ENCODE measurements around the gene SLC4A8.

The SLC4A8 gene

DNA sequence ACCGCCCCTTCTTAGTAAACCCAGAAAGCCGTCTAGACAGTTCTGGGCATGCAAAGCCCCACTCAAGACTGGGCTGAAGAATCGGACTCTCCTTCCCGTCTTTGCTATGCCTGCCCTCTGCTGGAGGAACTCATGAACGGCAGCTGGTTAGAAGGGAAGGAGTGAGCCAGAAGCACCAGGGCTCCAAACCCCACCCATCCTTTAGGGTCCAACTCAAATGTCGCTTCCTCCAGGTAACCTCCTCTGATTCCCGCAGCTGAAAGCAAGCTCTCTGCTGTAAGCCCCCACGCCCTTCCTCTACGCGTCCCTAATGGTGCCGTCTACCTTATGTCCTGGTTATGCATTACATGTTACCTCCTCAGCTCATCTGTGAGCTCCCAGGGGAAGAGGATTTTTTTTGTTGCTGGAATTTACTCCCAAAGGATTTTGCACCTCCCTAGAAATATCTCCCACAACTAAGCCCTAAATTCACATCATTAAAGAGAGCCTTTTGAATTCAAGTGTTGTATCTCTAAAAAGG is 107.4 kb downstream of the SLC4A8 start:
- no peaks in the 10 kb centered on the region for H3K9me3 ChIP-seq (ENCODE audit: severe bottlenecking)
- H3K36me3 ChIP-seq, result no peaks in the 10 kb centered on the region
- no peak overlapping the region for H3K4me3 ChIP-seq (ENCODE audit: low read depth, low read length)
- peak overlapping the region; percentile 31; the same call in 1 of the 2 replicates for H3K27ac ChIP-seq
- no peaks in the 10 kb centered on the region for H3K27me3 ChIP-seq (ENCODE audit: insufficient read depth, low read depth, severe bottlenecking)
- peak; percentile 86 for DNase-seq
- TF ChIP-seq, protein P1, sequence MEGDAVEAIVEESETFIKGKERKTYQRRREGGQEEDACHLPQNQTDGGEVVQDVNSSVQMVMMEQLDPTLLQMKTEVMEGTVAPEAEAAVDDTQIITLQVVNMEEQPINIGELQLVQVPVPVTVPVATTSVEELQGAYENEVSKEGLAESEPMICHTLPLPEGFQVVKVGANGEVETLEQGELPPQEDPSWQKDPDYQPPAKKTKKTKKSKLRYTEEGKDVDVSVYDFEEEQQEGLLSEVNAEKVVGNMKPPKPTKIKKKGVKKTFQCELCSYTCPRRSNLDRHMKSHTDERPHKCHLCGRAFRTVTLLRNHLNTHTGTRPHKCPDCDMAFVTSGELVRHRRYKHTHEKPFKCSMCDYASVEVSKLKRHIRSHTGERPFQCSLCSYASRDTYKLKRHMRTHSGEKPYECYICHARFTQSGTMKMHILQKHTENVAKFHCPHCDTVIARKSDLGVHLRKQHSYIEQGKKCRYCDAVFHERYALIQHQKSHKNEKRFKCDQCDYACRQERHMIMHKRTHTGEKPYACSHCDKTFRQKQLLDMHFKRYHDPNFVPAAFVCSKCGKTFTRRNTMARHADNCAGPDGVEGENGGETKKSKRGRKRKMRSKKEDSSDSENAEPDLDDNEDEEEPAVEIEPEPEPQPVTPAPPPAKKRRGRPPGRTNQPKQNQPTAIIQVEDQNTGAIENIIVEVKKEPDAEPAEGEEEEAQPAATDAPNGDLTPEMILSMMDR (IDR thresholded peaks at IDR 0.05; ENCODE audit: low read depth, low read length), result peak; percentile 91

DNA sequence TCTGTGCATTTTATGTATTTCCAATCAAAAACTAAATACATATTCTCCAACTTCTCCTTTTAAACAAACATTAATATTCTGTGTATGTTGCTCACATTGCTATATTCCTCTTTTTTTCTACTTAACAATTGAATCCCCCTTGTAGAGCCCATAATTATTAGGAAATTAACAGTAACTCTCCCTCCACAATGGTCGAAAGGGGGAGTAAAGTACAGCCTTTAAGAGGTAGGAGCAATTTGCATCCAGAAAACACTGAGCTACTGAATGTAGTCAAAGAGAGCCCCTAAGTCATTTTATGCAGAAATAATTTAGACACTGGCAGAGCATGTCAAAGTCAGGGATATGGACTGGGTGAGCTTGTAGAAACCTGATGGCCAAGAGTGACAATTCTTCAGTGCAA is 109.2 kb downstream of the SLC4A8 start:
- TF ChIP-seq, protein P1 (IDR thresholded peaks at IDR 0.05; ENCODE audit: low read depth, low read length), result peak; percentile 20; the same call in 1 of the 2 replicates
- H3K27me3 ChIP-seq (ENCODE audit: insufficient read depth, low read depth, severe bottlenecking), result no peaks in the 10 kb centered on the region
- no peak for DNase-seq
- H3K36me3 ChIP-seq, result no peaks in the 10 kb centered on the region
- H3K4me3 ChIP-seq (ENCODE audit: low read depth, low read length), result no peak overlapping the region
- no peak overlapping the region for H3K27ac ChIP-seq
- H3K9me3 ChIP-seq (ENCODE audit: severe bottlenecking), result no peaks in the 10 kb centered on the region

DNA sequence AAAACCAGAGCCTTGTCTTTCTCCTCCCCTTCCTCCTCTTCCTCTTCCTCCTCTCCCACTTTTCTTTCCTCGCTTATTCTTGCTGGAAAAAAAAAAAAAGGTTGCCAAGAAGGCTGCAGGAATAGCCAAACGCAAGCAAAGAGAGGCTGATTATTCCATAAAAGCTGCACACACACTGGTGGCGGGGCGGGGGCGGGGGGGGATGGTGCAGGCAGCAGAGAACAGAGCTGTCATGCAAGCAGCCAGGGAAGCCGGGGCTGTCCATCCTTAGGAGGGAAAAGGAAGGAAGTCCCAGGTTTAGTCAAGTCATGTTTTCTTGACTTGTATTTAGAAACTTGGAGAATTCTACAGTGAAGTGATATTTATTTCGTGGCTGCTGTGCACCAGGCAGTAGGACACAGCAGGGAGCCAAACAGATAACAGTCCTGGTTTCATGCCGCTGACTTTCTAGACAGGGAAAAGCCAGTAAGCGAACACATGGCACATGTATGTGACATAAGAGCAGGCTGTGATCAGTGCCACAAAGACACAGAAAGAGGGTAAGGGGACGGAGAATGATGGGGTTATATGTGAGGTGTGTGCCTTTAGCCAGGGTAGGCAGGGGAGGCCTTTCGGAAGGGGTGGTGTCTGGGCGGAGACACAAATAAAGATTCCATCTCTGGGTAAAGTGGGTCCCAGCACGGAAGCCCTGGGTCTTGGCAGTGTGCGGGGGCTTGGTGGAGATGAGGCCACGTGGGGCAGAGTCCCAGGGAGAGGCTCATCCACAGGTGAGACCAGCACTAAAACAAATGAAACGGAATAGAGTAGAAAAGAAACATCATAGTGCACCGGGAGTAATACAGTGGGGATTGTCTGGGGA is 109.8 kb downstream of the SLC4A8 start:
- H3K27me3 ChIP-seq (ENCODE audit: insufficient read depth, low read depth, severe bottlenecking), result no peaks in the 10 kb centered on the region
- no peak overlapping the region for H3K4me3 ChIP-seq (ENCODE audit: low read depth, low read length)
- no peak for DNase-seq
- TF ChIP-seq, protein P1 (IDR thresholded peaks at IDR 0.05; ENCODE audit: low read depth, low read length), result no peak
- H3K27ac ChIP-seq, result no peak overlapping the region
- no peaks in the 10 kb centered on the region for H3K9me3 ChIP-seq (ENCODE audit: severe bottlenecking)
- no peaks in the 10 kb centered on the region for H3K36me3 ChIP-seq

DNA sequence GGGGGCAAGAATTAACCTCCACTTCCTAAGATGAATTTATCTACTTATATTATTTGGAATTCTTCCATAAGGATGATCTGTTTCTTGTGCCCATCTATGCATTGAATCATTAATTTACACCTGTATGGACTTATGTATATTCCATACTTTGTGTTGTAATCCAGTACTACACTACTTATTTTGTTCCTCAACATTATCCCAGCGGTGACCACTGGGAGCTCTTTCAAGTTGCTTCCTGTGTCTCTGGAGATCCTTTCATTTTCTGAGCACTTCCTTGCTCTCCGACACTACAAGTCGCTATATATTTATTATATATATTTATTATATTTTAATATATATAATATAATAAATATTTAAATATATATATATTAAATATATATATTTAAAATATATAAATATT is 111.5 kb downstream of the SLC4A8 start:
- TF ChIP-seq, protein P1 (IDR thresholded peaks at IDR 0.05; ENCODE audit: low read depth, low read length), result 0 out of 2 replicates have a peak, but pooled peaks have one; percentile 16
- H3K9me3 ChIP-seq (ENCODE audit: severe bottlenecking), result no peaks in the 10 kb centered on the region
- H3K27ac ChIP-seq, result no peak overlapping the region
- DNase-seq, result no peak
- no peaks in the 10 kb centered on the region for H3K27me3 ChIP-seq (ENCODE audit: insufficient read depth, low read depth, severe bottlenecking)
- H3K36me3 ChIP-seq, result no peaks in the 10 kb centered on the region
- no peak overlapping the region for H3K4me3 ChIP-seq (ENCODE audit: low read depth, low read length)

DNA sequence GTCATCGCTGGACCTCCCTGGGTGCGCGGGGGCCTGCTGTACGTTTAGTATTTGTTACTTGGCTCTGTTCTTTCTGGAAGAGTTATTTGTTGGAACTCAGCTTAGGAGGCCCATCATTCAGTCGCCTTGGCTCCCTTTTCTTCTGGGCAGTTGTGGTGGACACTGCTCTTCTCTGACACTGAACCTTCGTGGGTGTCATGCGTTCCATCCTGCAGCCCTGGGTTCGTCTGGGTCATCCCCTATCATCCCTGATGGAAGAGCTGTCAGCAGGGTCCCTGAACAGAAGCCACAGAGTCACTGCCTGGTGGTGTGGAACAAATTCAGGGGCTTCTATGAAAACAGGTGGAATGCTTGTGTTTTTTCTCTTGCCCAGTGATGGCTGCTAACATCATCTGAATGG is 113.5 kb downstream of the SLC4A8 start:
- no peak for DNase-seq
- Histone ChIP-seq H3K36me3 (no peaks in the 10 kb centered on the region), H3K27ac (no peak overlapping the region), H3K27me3 (ENCODE audit: insufficient read depth, low read depth, severe bottlenecking) (no peaks in the 10 kb centered on the region), H3K9me3 (ENCODE audit: severe bottlenecking) (no peaks in the 10 kb centered on the region), H3K4me3 (ENCODE audit: low read depth, low read length) (no peak overlapping the region)
- TF ChIP-seq, protein P1 (IDR thresholded peaks at IDR 0.05; ENCODE audit: low read depth, low read length), result no peak
